ENCODE data around the gene FAM47E. TPM values are rescaled to one million over a fixed set of nuclear protein-coding genes. Genes with fewer than 3 reads are reported as not detected.

Gene FAM47E
- total and polyA plus RNA-seq, 2 donors (not counting 1 experiment from before 2014, with no cell fraction given): 0.15 to 1.3 TPM

DNA sequence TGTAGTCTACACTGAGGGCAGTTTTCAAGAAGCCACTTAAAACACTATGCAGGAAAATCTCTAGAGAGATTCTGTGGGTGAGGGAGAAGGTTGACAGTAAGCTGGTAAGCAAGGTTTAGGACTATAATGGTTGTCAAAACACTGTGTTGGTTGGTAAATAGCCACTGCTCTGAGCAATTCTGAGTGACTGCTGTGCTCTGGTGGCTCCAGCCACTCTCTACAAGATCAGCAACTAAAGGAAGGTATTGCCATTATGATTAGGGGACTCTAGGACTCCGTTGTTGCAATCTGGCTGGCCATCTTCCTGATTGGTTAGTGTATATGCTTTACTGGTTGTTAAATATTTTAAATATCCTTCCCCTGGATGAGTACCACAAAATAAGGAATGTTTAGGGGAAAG lies 5.5 kb upstream of the FAM47E start:
- Mint-ChIP-seq H3K9me3 (ENCODE audit: insufficient read depth) (peaks cover under 1% of the 10 kb centered on the region), H3K4me1 (peaks cover 3% of the 10 kb centered on the region), H3K4me3 (no peak overlapping the region), H3K27ac (no peak overlapping the region), H3K27me3 (peaks cover 63% of the 10 kb centered on the region)
- DNase-seq (no peak), ATAC-seq (ENCODE audit: low read depth) (no peak)
- Histone ChIP-seq H3K4me3 (ENCODE audit: control extremely low read depth in 1 of 5, extremely low read depth in 1 of 5, insufficient read depth in 1 of 5, low read depth in 2 of 5, low read length in 4 of 5) (no peak overlapping the region), H3K36me3 (replicated peaks in 1 of 2; ENCODE audit: control extremely low read depth in 1 of 2, control insufficient read depth in 1 of 2, extremely low read depth in 1 of 2, insufficient read depth in 2 of 2, low read length in 1 of 2) (no peaks in the 10 kb centered on the region), H2AFZ (ENCODE audit: insufficient read depth, low read depth, low read length, poor library complexity, severe bottlenecking) (no peak overlapping the region), H3K27ac (ENCODE audit: low read length in 2 of 2) (no peak overlapping the region), H3K27me3 (replicated peaks in 1 of 4; ENCODE audit: control extremely low read depth in 1 of 4, control insufficient read depth in 3 of 4, insufficient read depth in 4 of 4, low read length in 3 of 4) (peaks cover 0 to 24% (median 9%) of the 10 kb centered on the region in 4 experiments), H4K20me1 (ENCODE audit: control insufficient read depth, insufficient read depth, low read length, poor library complexity, severe bottlenecking) (no peaks in the 10 kb centered on the region), H3K4me2 (replicated peaks; ENCODE audit: low read depth, low read length, poor library complexity, severe bottlenecking) (no peak overlapping the region), H3K9ac (ENCODE audit: low read length) (no peak overlapping the region), H3K9me3 (ENCODE audit: control extremely low read depth in 1 of 3, control insufficient read depth in 2 of 3, insufficient read depth in 1 of 3, low read length in 2 of 3) (peaks cover 0 to 4% (median 1%) of the 10 kb centered on the region in 3 donors), H3K4me1 (ENCODE audit: control insufficient read depth in 2 of 2, insufficient read depth in 2 of 2, low read length in 2 of 2) (peaks cover 3 to 4% of the 10 kb centered on the region in 2 donors), H3K79me2 (ENCODE audit: control insufficient read depth, insufficient read depth, low read length) (no peaks in the 10 kb centered on the region)
- CTCF ChIA-PET: no interaction called here
- no CpG with 5 or more reads among the region's 1 CpG for WGBS (ENCODE audit: insufficient coverage)
- intact Hi-C loops (cut with micrococcal nuclease): no loop called here
- POLR2A ChIA-PET: no interaction called here
- TF ChIP-seq CTCF (IDR thresholded peaks at IDR 0.05) (no peak), EZH2 (IDR thresholded peaks at IDR 0.05; ENCODE audit: borderline replicate concordance, insufficient read depth, low read depth, low read length, poor library complexity, severe bottlenecking) (no peak)

- Mint-ChIP-seq H3K4me1 (peaks cover 9% of the 10 kb centered on the region), H3K27ac (no peak overlapping the region), H3K27me3 (peaks cover 65% of the 10 kb centered on the region), H3K4me3 (no peak overlapping the region), H3K9me3 (ENCODE audit: insufficient read depth) (no peaks in the 10 kb centered on the region)
- Histone ChIP-seq H3K36me3 (replicated peaks in 1 of 2; ENCODE audit: control extremely low read depth in 1 of 2, control insufficient read depth in 1 of 2, extremely low read depth in 1 of 2, insufficient read depth in 2 of 2, low read length in 1 of 2) (no peaks in the 10 kb centered on the region), H3K9ac (ENCODE audit: low read length) (no peak overlapping the region), H2AFZ (ENCODE audit: insufficient read depth, low read depth, low read length, poor library complexity, severe bottlenecking) (no peak overlapping the region), H3K9me3 (ENCODE audit: control extremely low read depth in 1 of 3, control insufficient read depth in 2 of 3, insufficient read depth in 1 of 3, low read length in 2 of 3) (peaks cover 0 to under 1% (median under 1%) of the 10 kb centered on the region in 3 donors), H4K20me1 (ENCODE audit: control insufficient read depth, insufficient read depth, low read length, poor library complexity, severe bottlenecking) (no peaks in the 10 kb centered on the region), H3K4me2 (replicated peaks; ENCODE audit: low read depth, low read length, poor library complexity, severe bottlenecking) (no peak overlapping the region), H3K4me3 (ENCODE audit: control extremely low read depth in 1 of 5, extremely low read depth in 1 of 5, insufficient read depth in 1 of 5, low read depth in 2 of 5, low read length in 4 of 5) (no peak overlapping the region), H3K27me3 (replicated peaks in 1 of 4; ENCODE audit: control extremely low read depth in 1 of 4, control insufficient read depth in 3 of 4, insufficient read depth in 4 of 4, low read length in 3 of 4) (peaks cover 0 to 29% (median 15%) of the 10 kb centered on the region in 4 experiments), H3K27ac (ENCODE audit: low read length in 2 of 2) (no peak overlapping the region), H3K4me1 (ENCODE audit: control insufficient read depth in 2 of 2, insufficient read depth in 2 of 2, low read length in 2 of 2) (peaks cover 8 to 12% of the 10 kb centered on the region in 2 donors), H3K79me2 (ENCODE audit: control insufficient read depth, insufficient read depth, low read length) (no peaks in the 10 kb centered on the region)
- ATAC-seq (ENCODE audit: low read depth) (no peak), DNase-seq (no peak)
- TF ChIP-seq CTCF (IDR thresholded peaks at IDR 0.05) (no peak), EZH2 (IDR thresholded peaks at IDR 0.05; ENCODE audit: borderline replicate concordance, insufficient read depth, low read depth, low read length, poor library complexity, severe bottlenecking) (no peak)
- ChIA-PET POLR2A (no interaction called here), CTCF (no interaction called here)
- intact Hi-C loops (cut with micrococcal nuclease): no loop called here
Observed at GRCh38 chr4:76246852-76247251, 4.7 kb upstream of the FAM47E start.
